ENCODE results near the gene KLHL41. TPM values are rescaled to one million over a fixed set of nuclear protein-coding genes. Genes with fewer than 3 reads are reported as not detected.

Gene KLHL41
- total RNA-seq, 2 experiments from 2014 or later = 0.55 TPM; not detected in 1

DNA sequence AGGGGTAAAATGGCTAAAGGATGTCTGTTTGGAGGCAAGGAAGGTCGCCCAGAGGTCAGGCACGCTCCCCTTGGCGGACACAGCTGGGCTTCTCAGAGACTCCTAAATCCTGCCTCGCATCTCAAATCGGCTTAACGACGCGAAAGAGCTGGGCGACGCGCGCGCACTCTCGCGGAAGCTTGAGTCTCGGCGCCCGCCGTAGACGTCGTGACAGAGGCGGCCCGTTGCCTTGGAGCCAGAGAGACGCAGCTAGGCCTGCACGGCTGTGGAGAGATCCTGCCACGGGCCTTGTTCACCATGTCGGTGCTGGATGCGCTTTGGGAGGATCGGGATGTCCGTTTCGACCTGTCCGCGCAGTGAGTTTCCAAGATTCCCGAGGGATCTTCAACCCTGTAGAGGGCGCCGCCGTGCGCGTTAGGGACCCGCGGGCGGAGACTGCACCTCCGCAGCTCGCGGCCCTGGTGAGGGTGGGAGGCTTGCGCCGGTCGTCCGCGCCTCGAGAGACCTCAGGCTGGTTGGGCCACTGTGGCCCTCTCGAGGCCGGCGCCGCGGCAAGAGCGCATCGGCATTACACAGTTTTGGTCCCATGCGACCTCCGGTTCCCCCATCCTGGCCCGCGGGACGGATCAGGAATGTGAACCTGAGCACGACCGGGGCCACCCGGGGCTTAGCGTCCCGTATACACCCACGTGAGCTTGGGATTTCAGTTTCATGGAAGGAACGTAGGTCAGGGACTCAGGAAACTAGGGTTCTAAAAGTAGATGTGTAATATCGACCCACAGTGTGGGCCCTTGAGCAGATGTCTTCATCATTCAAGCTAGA, 30.0 kb upstream of the KLHL41 start, which contains the start of gene BBS5:
TSS of gene BBS5 (plus strand) at position 238 of the 822 bp plus-strand sequence. CDS start at position 298, 60 bp downstream.
- DNase-seq = peak; percentile 87
- no peak within 1 kb of the TSS for H3K27ac Mint-ChIP-seq
- H3K27me3 Mint-ChIP-seq = no peaks in the 10 kb centered on the region
- H3K4me3 Mint-ChIP-seq = peak within 1 kb of the TSS; percentile 87
- intact Hi-C loops (cut with micrococcal nuclease) = loop anchor here (1.0 to 10.0 kb wide), 4 partner anchors 93 to 375 kb away; partner anchors contain the start of genes FASTKD1, LRP2 and SSB
- ChIA-PET POLR2A (interaction anchor here (1.0 to 1.4 kb wide), 4 partner anchors 15 to 355 kb away, joined by 3 to 5 read pairs (median 4); partner anchors contain the start of gene FASTKD1), CTCF (interaction anchor here (0.8 to 1.7 kb wide), 11 partner anchors 9 to 289 kb away, joined by 3 to 9 read pairs (median 5); partner anchors contain the start of gene LRP2)
- H3K4me1 Mint-ChIP-seq (ENCODE audit: low read depth) = peaks cover 13% of the 10 kb centered on the region
- H3K36me3 Mint-ChIP-seq = no peaks in the 10 kb centered on the region
- no peaks in the 10 kb centered on the region for H3K9me3 Mint-ChIP-seq

GRCh38 chr2:169480079-169480465, 29.4 kb upstream of the KLHL41 start:
- H3K27ac Mint-ChIP-seq = no peak overlapping the region

DNA sequence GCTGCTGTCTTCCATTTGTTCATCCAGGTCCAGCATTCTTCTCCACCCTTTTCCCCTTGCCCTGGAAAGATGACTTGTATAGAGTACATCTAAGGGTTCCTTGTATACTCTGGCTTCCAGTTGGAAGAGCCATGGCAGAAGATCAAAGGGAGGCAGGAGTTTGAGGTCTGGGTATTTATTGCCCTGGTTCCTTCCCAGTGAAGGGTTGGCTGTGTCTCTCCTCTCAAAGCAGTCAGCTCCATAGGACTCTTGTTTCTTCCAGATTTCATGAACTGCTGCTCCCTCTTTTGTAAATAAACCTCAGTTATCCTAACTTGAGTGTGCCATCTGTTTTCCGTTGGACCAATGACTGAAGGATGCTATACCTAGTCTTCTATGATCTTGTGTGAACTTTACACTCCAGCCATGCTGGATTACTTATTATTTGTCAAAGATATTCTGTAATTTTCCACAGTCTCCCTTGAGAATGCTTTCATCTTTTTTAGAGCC, 23.8 kb upstream of the KLHL41 start:
- no peak overlapping the region for H3K4me3 Mint-ChIP-seq
- H3K9me3 Mint-ChIP-seq = no peaks in the 10 kb centered on the region
- no peak for DNase-seq
- H3K4me1 Mint-ChIP-seq (ENCODE audit: low read depth) = no peaks in the 10 kb centered on the region
- intact Hi-C loops (cut with micrococcal nuclease) = no loop called here
- no peak overlapping the region for H3K27ac Mint-ChIP-seq
- CTCF ChIA-PET = no interaction called here
- peaks cover 2% of the 10 kb centered on the region for H3K36me3 Mint-ChIP-seq
- POLR2A ChIA-PET = interaction anchor here (0.6 kb wide), 1 partner anchor 337 kb away, joined by 3 read pairs; no protein-coding TSS in a partner anchor
- no peaks in the 10 kb centered on the region for H3K27me3 Mint-ChIP-seq

More at GRCh38 chr2:169480079-169480465, 29.4 kb upstream of the KLHL41 start:
- H3K36me3 Mint-ChIP-seq = peaks cover 2% of the 10 kb centered on the region
- peaks cover 13% of the 10 kb centered on the region for H3K4me1 Mint-ChIP-seq (ENCODE audit: low read depth)
- H3K27me3 Mint-ChIP-seq = no peaks in the 10 kb centered on the region
- DNase-seq = no peak
- intact Hi-C loops (cut with micrococcal nuclease) = no loop called here
- ChIA-PET POLR2A (interaction anchor here (1.0 to 1.4 kb wide), 2 partner anchors 15 to 203 kb away, joined by 3 to 4 read pairs; no protein-coding TSS in a partner anchor), CTCF (interaction anchor here (0.8 to 1.7 kb wide), 10 partner anchors 9 to 348 kb away, joined by 3 to 9 read pairs (median 4); partner anchors contain the start of gene LRP2)
- H3K9me3 Mint-ChIP-seq = no peaks in the 10 kb centered on the region
- H3K4me3 Mint-ChIP-seq = peak overlapping the region; percentile 87

DNA sequence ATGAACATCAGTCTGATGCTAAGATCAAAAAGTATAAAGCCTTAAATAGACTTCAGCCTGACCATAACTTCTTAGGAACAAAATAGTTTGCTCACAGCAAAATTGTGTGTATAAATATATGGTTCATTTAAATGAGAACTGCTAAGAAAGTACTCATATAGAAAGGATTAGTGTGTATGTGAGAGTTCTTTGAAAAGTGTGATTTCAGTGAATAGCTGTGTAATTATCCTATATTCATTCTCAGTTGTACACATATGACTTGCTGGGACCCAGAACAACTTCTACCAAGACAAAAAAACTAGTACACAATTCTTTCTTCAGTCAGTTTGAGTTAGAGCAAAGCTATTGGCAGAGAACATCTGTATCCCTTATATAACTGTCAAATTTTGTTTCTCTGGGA, 23.0 kb upstream of the KLHL41 start:
- Mint-ChIP-seq H3K9me3 (no peaks in the 10 kb centered on the region), H3K36me3 (peaks cover 2% of the 10 kb centered on the region)
- CTCF ChIA-PET = no interaction called here

DNA sequence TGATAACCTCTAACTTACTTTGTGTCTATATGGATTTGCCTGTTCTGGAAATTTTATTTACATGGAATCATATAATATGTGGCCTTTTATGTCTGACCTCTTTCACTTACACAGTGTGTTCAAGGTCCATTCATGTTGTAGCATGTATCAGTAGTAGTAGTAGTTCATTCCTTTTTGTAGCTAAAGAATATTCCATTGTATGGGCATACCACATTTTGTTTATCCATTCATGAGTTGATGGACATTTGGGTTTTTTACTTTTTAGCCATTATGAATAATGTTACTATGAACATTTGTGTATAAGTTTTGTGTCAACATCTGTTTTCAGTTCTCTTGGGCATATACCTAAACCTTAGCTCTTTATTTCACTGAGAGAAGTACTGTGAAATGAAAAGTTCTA, 18.7 kb upstream of the KLHL41 start:
- intact Hi-C loops (cut with micrococcal nuclease) = no loop called here
- CTCF ChIA-PET = interaction anchor here (1.0 kb wide), 2 partner anchors 9 to 11 kb away, joined by 3 to 4 read pairs; partner anchors contain the start of gene BBS5
- Mint-ChIP-seq H3K36me3 (no peaks in the 10 kb centered on the region), H3K4me1 (ENCODE audit: low read depth) (no peaks in the 10 kb centered on the region), H3K9me3 (no peaks in the 10 kb centered on the region), H3K27me3 (no peaks in the 10 kb centered on the region), H3K4me3 (no peak overlapping the region), H3K27ac (no peak overlapping the region)
- no peak for DNase-seq
- POLR2A ChIA-PET = no interaction called here

More for the DNA sequence above, 23.0 kb upstream of the KLHL41 start:
- Mint-ChIP-seq H3K4me3 (no peak overlapping the region), H3K27me3 (no peaks in the 10 kb centered on the region), H3K27ac (no peak overlapping the region), H3K4me1 (ENCODE audit: low read depth) (no peaks in the 10 kb centered on the region)
- POLR2A ChIA-PET = no interaction called here
- DNase-seq = no peak
- intact Hi-C loops (cut with micrococcal nuclease) = no loop called here

- no peak for DNase-seq
- H3K4me1 Mint-ChIP-seq (ENCODE audit: low read depth) = no peaks in the 10 kb centered on the region
- POLR2A ChIA-PET = no interaction called here
- intact Hi-C loops (cut with micrococcal nuclease) = no loop called here
- no peak overlapping the region for H3K4me3 Mint-ChIP-seq
- H3K27me3 Mint-ChIP-seq = no peaks in the 10 kb centered on the region
- no peaks in the 10 kb centered on the region for H3K9me3 Mint-ChIP-seq
- no peaks in the 10 kb centered on the region for H3K36me3 Mint-ChIP-seq
- H3K27ac Mint-ChIP-seq = no peak overlapping the region
- CTCF ChIA-PET = interaction anchor here (1.0 kb wide), 1 partner anchor 9 kb away, joined by 4 read pairs; no protein-coding TSS in a partner anchor
These were observed 18.1 kb upstream of the KLHL41 start for GRCh38 chr2:169491378-169491777.

- H3K4me3 Mint-ChIP-seq = no peak overlapping the region
- H3K9me3 Mint-ChIP-seq = no peaks in the 10 kb centered on the region
- H3K36me3 Mint-ChIP-seq = no peaks in the 10 kb centered on the region
- CTCF ChIA-PET = interaction anchor here (2.5 kb wide), 1 partner anchor 14 kb away, joined by 9 read pairs; the partner anchor contains the start of gene BBS5
- POLR2A ChIA-PET = no interaction called here
- intact Hi-C loops (cut with micrococcal nuclease) = no loop called here
- no peak overlapping the region for H3K27ac Mint-ChIP-seq
- DNase-seq = no peak
- H3K27me3 Mint-ChIP-seq = no peaks in the 10 kb centered on the region
- no peaks in the 10 kb centered on the region for H3K4me1 Mint-ChIP-seq (ENCODE audit: low read depth)
These were observed 16.1 kb upstream of the KLHL41 start for GRCh38 chr2:169493360-169493759.

- H3K27ac Mint-ChIP-seq = no peak overlapping the region
- H3K4me1 Mint-ChIP-seq (ENCODE audit: low read depth) = no peaks in the 10 kb centered on the region
- no peaks in the 10 kb centered on the region for H3K36me3 Mint-ChIP-seq
- H3K4me3 Mint-ChIP-seq = no peak overlapping the region
- POLR2A ChIA-PET = no interaction called here
- H3K27me3 Mint-ChIP-seq = no peaks in the 10 kb centered on the region
- CTCF ChIA-PET = no interaction called here
- intact Hi-C loops (cut with micrococcal nuclease) = no loop called here
- H3K9me3 Mint-ChIP-seq = no peaks in the 10 kb centered on the region
- no peak for DNase-seq
These were observed 14.1 kb upstream of the KLHL41 start for GRCh38 chr2:169495310-169495928.

GRCh38 chr2:169504651-169505050, 4.9 kb upstream of the KLHL41 start:
- Mint-ChIP-seq H3K9me3 (no peaks in the 10 kb centered on the region), H3K4me3 (no peak overlapping the region), H3K27me3 (no peaks in the 10 kb centered on the region), H3K27ac (no peak overlapping the region), H3K4me1 (ENCODE audit: low read depth) (no peaks in the 10 kb centered on the region), H3K36me3 (peaks cover 7% of the 10 kb centered on the region)
- POLR2A ChIA-PET = no interaction called here
- intact Hi-C loops (cut with micrococcal nuclease) = no loop called here
- DNase-seq = no peak
- CTCF ChIA-PET = no interaction called here

GRCh38 chr2:169507698-169508097, 1.8 kb upstream of the KLHL41 start:
- no peak overlapping the region for H3K4me3 Mint-ChIP-seq
- DNase-seq = no peak
- POLR2A ChIA-PET = no interaction called here
- H3K27me3 Mint-ChIP-seq = no peaks in the 10 kb centered on the region
- intact Hi-C loops (cut with micrococcal nuclease) = no loop called here
- H3K27ac Mint-ChIP-seq = no peak overlapping the region
- CTCF ChIA-PET = interaction anchor here (0.8 kb wide), 1 partner anchor 20 kb away, joined by 3 read pairs; no protein-coding TSS in a partner anchor
- H3K9me3 Mint-ChIP-seq = no peaks in the 10 kb centered on the region
- H3K36me3 Mint-ChIP-seq = peaks cover 7% of the 10 kb centered on the region
- no peaks in the 10 kb centered on the region for H3K4me1 Mint-ChIP-seq (ENCODE audit: low read depth)

DNA sequence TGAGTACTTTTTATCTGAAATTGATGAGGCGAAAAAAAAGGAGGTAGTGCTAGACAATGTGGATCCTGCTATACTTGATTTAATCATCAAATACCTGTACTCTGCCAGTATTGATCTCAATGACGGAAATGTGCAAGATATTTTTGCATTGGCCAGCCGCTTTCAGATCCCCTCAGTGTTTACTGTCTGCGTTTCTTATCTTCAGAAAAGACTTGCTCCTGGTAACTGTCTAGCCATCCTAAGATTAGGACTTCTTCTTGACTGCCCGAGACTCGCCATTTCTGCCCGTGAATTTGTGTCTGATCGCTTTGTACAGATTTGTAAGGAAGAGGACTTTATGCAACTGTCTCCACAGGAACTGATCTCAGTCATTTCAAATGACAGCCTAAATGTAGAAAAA, 453 bp downstream of the KLHL41 start:
- CTCF ChIA-PET = interaction anchor here (1.1 kb wide), 1 partner anchor 18 kb away, joined by 5 read pairs; no protein-coding TSS in a partner anchor

DNA sequence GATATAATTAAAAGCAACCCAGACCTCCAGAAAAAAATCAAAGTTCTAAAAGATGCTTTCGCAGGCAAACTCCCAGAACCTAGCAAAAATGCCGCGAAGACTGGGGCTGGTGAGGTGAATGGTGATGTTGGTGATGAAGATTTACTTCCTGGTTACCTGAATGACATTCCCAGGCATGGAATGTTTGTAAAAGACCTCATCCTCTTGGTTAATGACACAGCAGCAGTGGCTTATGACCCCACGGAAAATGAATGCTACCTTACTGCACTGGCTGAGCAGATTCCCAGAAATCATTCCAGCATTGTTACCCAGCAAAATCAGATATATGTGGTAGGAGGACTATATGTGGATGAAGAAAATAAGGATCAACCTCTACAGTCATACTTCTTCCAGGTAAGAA, 994 bp downstream of the KLHL41 start:
- CTCF ChIA-PET = no interaction called here
- no peak overlapping the region for H3K27ac Mint-ChIP-seq

More for the DNA sequence above, 453 bp downstream of the KLHL41 start:
- Mint-ChIP-seq H3K9me3 (no peaks in the 10 kb centered on the region), H3K4me3 (no peak overlapping the region), H3K27me3 (no peaks in the 10 kb centered on the region), H3K27ac (no peak overlapping the region), H3K36me3 (peaks cover 4% of the 10 kb centered on the region), H3K4me1 (ENCODE audit: low read depth) (no peaks in the 10 kb centered on the region)
- POLR2A ChIA-PET = no interaction called here
- intact Hi-C loops (cut with micrococcal nuclease) = no loop called here
- DNase-seq = no peak

More for the DNA sequence above, 994 bp downstream of the KLHL41 start:
- no peak for DNase-seq
- POLR2A ChIA-PET = no interaction called here
- intact Hi-C loops (cut with micrococcal nuclease) = no loop called here
- H3K9me3 Mint-ChIP-seq = no peaks in the 10 kb centered on the region
- no peak overlapping the region for H3K4me3 Mint-ChIP-seq
- no peaks in the 10 kb centered on the region for H3K36me3 Mint-ChIP-seq
- H3K4me1 Mint-ChIP-seq (ENCODE audit: low read depth) = no peaks in the 10 kb centered on the region
- no peaks in the 10 kb centered on the region for H3K27me3 Mint-ChIP-seq

Data from activated CD4-positive, alpha-beta memory T cell treated with anti-CD3 and anti-CD28 coated beads for 36 hours (primary cell).